HepG2 (cell line): ENCODE data around the gene HSDL2. TPM values are rescaled to one million over a fixed set of nuclear protein-coding genes. Genes with fewer than 3 reads are reported as not detected.

Experiments
- CEBPG ChIP-seq: IDR thresholded peaks from 2 replicates; pipeline ENCODE4 v1.6.1; 2016
- ESRRA ChIP-seq: sonication (generic); formaldehyde crosslinking; IDR thresholded peaks from 2 replicates; pipeline ENCODE4 v1.5.1; 2020; ENCODE audit warnings: mild to moderate bottlenecking, low read depth, missing genetic modification reagents
- GATAD2A ChIP-seq: IDR thresholded peaks from 2 replicates; pipeline ENCODE4 v1.6.1; 2016
- GRHL1 ChIP-seq: sonication (generic); formaldehyde crosslinking; conservative IDR thresholded peaks from 2 replicates; pipeline ENCODE4 v1.8.0; 2022; ENCODE audit warnings: missing genetic modification reagents
- KAT8 ChIP-seq: IDR thresholded peaks from 2 replicates; pipeline ENCODE4 v1.6.1; 2016; ENCODE audit warnings: missing genetic modification reagents, missing compliant biosample characterization
- MAF1 ChIP-seq: sonication (generic); formaldehyde crosslinking; IDR thresholded peaks from 2 replicates; pipeline ENCODE4 v1.5.0; 2020; ENCODE audit warnings: missing genetic modification reagents, borderline replicate concordance
- MAFG ChIP-seq: sonication (generic); formaldehyde crosslinking; IDR thresholded peaks from 2 replicates; pipeline ENCODE4 v1.5.1; 2020; ENCODE audit warnings: mild to moderate bottlenecking, missing genetic modification reagents
- MED13 ChIP-seq: sonication (generic); formaldehyde crosslinking; IDR thresholded peaks from 2 replicates; pipeline ENCODE4 v1.5.0; 2020; ENCODE audit warnings: missing genetic modification reagents
- NONO ChIP-seq, 2 experiments: fragments of 450-650 bp in 1 of 2; sonication (generic) in 1 of 2; formaldehyde crosslinking in 1 of 2; IDR thresholded peaks in 1 of 2; conservative IDR thresholded peaks in 1 of 2; 2 replicates each; pipeline versions ENCODE4 v1.6.1 to v1.8.0; 2017 to 2022; ENCODE audit warnings: mild to moderate bottlenecking in 1 of 2, missing genetic modification reagents in 1 of 2, moderate library complexity in 1 of 2
- POGK ChIP-seq: sonication (generic); formaldehyde crosslinking; conservative IDR thresholded peaks from 2 replicates; pipeline ENCODE4 v1.8.0; 2022; ENCODE audit warnings: mild to moderate bottlenecking, moderate library complexity, missing genetic modification reagents
- POGZ ChIP-seq: sonication (generic); formaldehyde crosslinking; IDR thresholded peaks from 2 replicates; pipeline ENCODE4 v1.4.0; 2020; ENCODE audit warnings: mild to moderate bottlenecking, missing genetic modification reagents
- TAF15 ChIP-seq: fragments of 200-400 bp; formaldehyde crosslinking; IDR thresholded peaks from one replicate; pipeline ENCODE4 v1.6.1; 2018; ENCODE audit warnings: mild to moderate bottlenecking, low read depth, low read length; ENCODE audit not compliant: poor library complexity, severe bottlenecking
- ZNF143 ChIP-seq: sonication (generic); formaldehyde crosslinking; IDR thresholded peaks from 2 replicates; pipeline ENCODE4 v1.4.0; 2020; ENCODE audit warnings: missing genetic modification reagents
- ZNF577 ChIP-seq: sonication (generic); formaldehyde crosslinking; IDR thresholded peaks from 2 replicates; pipeline ENCODE4 v1.4.0; 2020; ENCODE audit warnings: mild to moderate bottlenecking, low read depth, missing genetic modification reagents, borderline replicate concordance
- ZNF766 ChIP-seq: sonication (generic); formaldehyde crosslinking; IDR thresholded peaks from 2 replicates; pipeline ENCODE4 v1.5.0; 2020; ENCODE audit warnings: missing genetic modification reagents, borderline replicate concordance
- ZNF768 ChIP-seq: sonication (generic); formaldehyde crosslinking; IDR thresholded peaks from 2 replicates; pipeline ENCODE4 v1.4.0; 2020; ENCODE audit warnings: missing genetic modification reagents
- ZSCAN31 ChIP-seq: sonication (generic); formaldehyde crosslinking; IDR thresholded peaks from 2 replicates; pipeline ENCODE4 v1.5.0; 2020; ENCODE audit warnings: low read depth, mild to moderate bottlenecking, missing genetic modification reagents
- polyA plus RNA-seq, 8 experiments: library from polyadenylated mRNA; depleted of rRNA in 3 of 8; stranded (reverse) in 7 of 8; unstranded in 1 of 8; fragments of >200 nt; fragmentation: Illumina TruSeq in 4 of 8; extraction: Trizol in 4 of 8; gene quantifications; 2 replicates each; pipeline versions ENCODE4 v1.2.1 to v1.2.3, GENCODE V29; 2011 to 2016; ENCODE audit warnings: low read depth in 4 of 8, missing spikeins in 1 of 8, mixed read lengths in 1 of 8; ENCODE audit not compliant: insufficient read depth in 1 of 8
- total RNA-seq, 5 experiments: library from RNA; depleted of rRNA; stranded (reverse); fragments of >200 nt; fragmentation: Illumina TruSeq; extraction: Trizol; gene quantifications; 2 replicates each; pipeline ENCODE4 v1.2.3, GENCODE V29; 2016; ENCODE audit warnings: low read depth in 1 of 5
- TF ChIP-seq, protein P1 (sequence below): sonication (generic); formaldehyde crosslinking; IDR thresholded peaks from 2 replicates; pipeline ENCODE4 v1.5.1; 2020; ENCODE audit warnings: mild to moderate bottlenecking, missing genetic modification reagents, moderate library complexity
- TF ChIP-seq, protein P2 (sequence below): sonication (generic); formaldehyde crosslinking; IDR thresholded peaks from 2 replicates; pipeline ENCODE4 v1.4.0; 2020; ENCODE audit warnings: mild to moderate bottlenecking, missing genetic modification reagents

Gene HSDL2
- total and polyA plus RNA-seq, 2 of the 13 experiments (the other 11 are each of a cell fraction or from before 2014, with no cell fraction given), result 55.3 to 80.2 TPM

- TF ChIP-seq ZNF768 (peak; percentile 24; the same call in 1 of the 2 replicates), ZNF766 (CRISPR knock-in tag) (peak; percentile 87), CEBPG (CRISPR knock-in tag) (no peak), POGK (CRISPR knock-in tag) (peak; percentile 84), GRHL1 (CRISPR knock-in tag) (no peak), MAF1 (CRISPR knock-in tag) (0 out of 2 replicates have a peak, but pooled peaks have one; percentile 30), ZSCAN31 (CRISPR knock-in tag) (peak; percentile 84; the same call in 1 of the 2 replicates), TAF15 (peak; percentile 54), MED13 (CRISPR knock-in tag) (peak; percentile 83), ZNF143 (CRISPR knock-in tag) (0 out of 2 replicates have a peak, but pooled peaks have one; percentile 49), ESRRA (no peak), KAT8 (CRISPR knock-in tag) (peak; percentile 58; the same call in 1 of the 2 replicates), GATAD2A (CRISPR knock-in tag) (0 out of 2 replicates have a peak, but pooled peaks have one; percentile 21), NONO (IDR thresholded peaks at IDR 0.05) (no peak), NONO (CRISPR knock-in tag; conservative IDR thresholded peaks at IDR 0.05) (peak; percentile 77), ZNF577 (CRISPR knock-in tag) (no peak), POGZ (CRISPR knock-in tag) (peak; percentile 42; the same call in 1 of the 2 replicates), MAFG (CRISPR knock-in tag) (no peak)
- TF ChIP-seq, protein P1, sequence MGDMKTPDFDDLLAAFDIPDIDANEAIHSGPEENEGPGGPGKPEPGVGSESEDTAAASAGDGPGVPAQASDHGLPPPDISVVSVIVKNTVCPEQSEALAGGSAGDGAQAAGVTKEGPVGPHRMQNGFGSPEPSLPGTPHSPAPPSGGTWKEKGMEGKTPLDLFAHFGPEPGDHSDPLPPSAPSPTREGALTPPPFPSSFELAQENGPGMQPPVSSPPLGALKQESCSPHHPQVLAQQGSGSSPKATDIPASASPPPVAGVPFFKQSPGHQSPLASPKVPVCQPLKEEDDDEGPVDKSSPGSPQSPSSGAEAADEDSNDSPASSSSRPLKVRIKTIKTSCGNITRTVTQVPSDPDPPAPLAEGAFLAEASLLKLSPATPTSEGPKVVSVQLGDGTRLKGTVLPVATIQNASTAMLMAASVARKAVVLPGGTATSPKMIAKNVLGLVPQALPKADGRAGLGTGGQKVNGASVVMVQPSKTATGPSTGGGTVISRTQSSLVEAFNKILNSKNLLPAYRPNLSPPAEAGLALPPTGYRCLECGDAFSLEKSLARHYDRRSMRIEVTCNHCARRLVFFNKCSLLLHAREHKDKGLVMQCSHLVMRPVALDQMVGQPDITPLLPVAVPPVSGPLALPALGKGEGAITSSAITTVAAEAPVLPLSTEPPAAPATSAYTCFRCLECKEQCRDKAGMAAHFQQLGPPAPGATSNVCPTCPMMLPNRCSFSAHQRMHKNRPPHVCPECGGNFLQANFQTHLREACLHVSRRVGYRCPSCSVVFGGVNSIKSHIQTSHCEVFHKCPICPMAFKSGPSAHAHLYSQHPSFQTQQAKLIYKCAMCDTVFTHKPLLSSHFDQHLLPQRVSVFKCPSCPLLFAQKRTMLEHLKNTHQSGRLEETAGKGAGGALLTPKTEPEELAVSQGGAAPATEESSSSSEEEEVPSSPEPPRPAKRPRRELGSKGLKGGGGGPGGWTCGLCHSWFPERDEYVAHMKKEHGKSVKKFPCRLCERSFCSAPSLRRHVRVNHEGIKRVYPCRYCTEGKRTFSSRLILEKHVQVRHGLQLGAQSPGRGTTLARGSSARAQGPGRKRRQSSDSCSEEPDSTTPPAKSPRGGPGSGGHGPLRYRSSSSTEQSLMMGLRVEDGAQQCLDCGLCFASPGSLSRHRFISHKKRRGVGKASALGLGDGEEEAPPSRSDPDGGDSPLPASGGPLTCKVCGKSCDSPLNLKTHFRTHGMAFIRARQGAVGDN (CRISPR knock-in tag), result peak; percentile 91
- TF ChIP-seq, protein P2, sequence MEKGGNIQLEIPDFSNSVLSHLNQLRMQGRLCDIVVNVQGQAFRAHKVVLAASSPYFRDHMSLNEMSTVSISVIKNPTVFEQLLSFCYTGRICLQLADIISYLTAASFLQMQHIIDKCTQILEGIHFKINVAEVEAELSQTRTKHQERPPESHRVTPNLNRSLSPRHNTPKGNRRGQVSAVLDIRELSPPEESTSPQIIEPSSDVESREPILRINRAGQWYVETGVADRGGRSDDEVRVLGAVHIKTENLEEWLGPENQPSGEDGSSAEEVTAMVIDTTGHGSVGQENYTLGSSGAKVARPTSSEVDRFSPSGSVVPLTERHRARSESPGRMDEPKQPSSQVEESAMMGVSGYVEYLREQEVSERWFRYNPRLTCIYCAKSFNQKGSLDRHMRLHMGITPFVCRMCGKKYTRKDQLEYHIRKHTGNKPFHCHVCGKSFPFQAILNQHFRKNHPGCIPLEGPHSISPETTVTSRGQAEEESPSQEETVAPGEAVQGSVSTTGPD (CRISPR knock-in tag), result no peak
Measured at GRCh38 chr9:112379177-112380101, 469 bp upstream of the HSDL2 start (continued).
